Activated T-helper 9 cell treated with anti-CD3 and anti-CD28 coated beads, Interleukin-2, amount 50 U/mL, for 16 hours (primary cell): ENCODE measurements around the gene SRSF2.
"Not testable (repeated sequence)": the region's sequence is repeated elsewhere in the genome, so short reads cannot be mapped to it uniquely, and the experiment has no call there.

Experiments
- DNase-seq: peaks from one replicate; pipeline ENCODE4 v3.0.0-alpha.2; 2020; ENCODE audit warnings: low read depth

SRSF2 gene, protein sequence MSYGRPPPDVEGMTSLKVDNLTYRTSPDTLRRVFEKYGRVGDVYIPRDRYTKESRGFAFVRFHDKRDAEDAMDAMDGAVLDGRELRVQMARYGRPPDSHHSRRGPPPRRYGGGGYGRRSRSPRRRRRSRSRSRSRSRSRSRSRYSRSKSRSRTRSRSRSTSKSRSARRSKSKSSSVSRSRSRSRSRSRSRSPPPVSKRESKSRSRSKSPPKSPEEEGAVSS

GRCh38 chr17:76737082-76737675 is at the start of gene SRSF2:
SRSF2 (minus strand) TSS chr17:76737331; CDS start chr17:76737160, 171 bp downstream.
- peak; percentile 99 for DNase-seq

DNA sequence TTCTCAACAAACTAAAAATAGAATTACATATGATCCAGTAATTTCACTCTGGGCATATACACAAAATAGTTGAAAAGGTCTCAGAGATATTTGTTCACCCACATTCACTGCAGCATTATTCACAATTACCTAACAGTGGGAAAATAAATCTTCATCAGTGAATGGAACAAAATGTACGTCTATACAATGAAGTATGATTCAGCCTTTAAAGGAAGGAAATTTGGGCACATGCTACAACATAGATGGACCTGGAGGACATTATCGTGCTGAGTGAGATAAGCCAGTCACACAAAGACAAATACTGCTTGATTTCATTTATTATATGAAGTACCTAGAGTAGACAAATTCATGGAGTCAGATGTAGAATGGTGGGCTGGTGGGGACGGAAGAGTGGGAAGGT is 47.8 kb upstream of the SRSF2 start:
- no peak for DNase-seq

DNA sequence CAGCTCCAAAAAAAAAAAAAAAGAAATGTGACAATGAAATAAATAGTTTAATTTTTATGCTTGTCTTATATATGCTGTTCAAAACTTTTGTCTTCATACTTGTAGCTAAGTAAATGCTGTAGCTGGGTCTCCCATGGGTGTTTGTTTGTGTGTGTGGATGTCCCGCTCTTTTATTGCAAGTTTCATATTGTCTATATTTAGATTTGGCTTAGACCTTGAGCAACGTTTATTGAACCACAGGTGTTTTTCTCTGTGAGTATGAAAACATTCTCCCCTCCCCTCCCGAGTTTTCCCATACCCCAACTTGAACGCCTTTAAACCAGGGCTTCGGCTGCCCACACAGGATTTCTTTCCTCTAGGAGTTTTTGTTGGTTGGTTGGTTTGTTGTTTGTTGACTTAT is 46.0 kb upstream of the SRSF2 start:
- no peak for DNase-seq

GRCh38 chr17:76781056-76781982 is 44.2 kb upstream of the SRSF2 start:
- no peak for DNase-seq

- no peak for DNase-seq
Observed at GRCh38 chr17:76775021-76775600, 38.0 kb upstream of the SRSF2 start.

DNA sequence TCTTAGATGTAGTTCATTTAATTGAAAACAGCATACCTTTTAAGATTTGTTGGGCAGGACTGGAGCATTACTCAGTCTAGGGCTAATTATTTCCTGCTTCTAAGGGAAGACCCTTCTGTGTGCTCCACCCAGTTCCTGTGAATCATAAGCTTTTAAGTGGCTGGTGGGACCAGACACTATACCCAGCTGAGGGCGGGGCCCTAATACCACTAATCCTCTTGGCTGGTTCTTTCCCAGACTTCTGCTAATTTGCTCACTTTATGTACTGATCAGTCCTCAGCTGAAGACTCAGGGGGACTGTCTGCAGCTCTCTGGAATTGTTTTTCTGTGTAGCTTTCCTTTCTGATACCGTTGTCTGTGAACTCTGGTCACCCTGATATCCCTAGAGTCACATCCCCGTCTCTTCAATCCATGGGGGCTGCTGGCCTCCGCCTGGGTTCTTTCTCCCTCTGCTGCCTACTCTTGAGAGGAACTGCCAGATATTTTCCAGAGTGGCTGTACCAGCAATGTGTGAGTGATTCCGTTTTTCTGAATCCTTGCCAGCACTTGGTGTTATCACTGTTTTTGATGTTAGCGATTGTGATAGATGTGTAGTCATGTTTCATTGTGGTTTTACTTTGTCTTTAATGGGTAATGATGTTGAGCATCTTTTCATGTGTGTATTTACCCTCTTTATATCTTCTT is 35.9 kb upstream of the SRSF2 start:
- peak; percentile 24 for DNase-seq

DNA sequence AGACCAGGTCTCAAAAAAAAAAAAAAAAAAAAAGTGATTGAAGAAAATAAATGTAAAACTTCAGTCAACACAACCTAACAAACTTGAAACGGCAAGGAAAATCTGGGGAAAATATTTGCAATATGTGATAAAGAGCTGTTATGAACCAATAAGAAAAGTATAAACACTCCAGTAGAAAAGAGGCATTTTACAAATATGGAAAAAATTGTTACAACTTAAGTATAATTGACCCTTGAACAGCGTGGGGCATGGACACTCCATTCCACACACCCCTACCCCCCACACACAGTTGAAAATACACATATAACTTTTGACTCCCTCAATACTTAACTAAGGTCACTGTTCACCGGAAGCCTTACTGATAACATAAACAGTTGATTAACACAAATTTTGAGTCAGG is 21.4 kb upstream of the SRSF2 start:
- no peak for DNase-seq

DNA sequence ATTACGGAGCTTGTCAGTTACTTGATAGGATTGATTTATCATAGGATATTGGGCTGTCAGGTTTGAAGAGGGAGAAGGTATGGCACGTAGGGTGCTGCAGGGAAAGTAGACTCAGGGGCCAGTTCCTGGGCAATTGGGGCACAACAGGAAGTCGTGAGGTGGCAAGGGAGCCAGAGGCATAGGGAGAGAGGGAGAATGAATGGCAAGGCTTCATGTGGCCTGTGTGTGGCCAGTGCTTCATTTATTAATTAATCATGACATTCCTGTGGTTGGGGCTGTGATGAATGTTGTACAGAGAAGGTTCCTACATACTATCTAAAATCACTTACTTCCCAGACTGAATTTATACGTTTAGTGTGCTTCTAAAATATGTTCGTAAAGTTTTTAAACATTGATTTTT is 20.1 kb upstream of the SRSF2 start:
- no peak for DNase-seq

GRCh38 chr17:76755285-76755684 is 18.2 kb upstream of the SRSF2 start:
- no peak for DNase-seq

GRCh38 chr17:76753061-76753961 is 16.2 kb upstream of the SRSF2 start:
- DNase-seq = no peak

- DNase-seq = no peak
Observed at GRCh38 chr17:76752006-76752405, 14.9 kb upstream of the SRSF2 start.

DNA sequence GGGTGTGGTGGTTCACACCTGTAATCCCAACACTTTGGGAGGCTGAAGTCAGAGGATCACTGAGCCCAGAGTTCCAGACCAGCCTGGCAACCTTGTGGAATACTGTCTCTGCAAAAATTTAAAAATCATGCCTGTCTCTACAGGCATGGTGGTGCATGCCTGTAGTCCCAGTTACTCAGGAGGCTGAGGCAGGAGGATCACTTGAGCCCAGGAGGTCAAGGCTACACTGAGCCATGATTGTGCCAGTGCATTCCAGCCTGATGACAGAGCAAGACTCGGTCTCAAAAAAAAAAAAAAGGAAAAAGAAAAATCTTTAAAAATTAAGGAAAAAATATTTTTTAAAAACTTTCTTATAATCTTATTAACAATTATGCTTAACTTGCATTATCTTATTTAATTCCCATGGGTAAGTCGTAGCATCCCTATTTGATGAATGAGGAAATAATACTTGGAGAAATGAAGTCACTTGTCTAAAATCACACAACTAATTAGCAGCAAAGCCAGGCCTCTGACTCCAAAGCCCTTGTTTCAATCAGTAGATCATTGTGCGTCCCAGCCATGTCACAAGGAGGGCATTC is 14.4 kb upstream of the SRSF2 start:
- no peak for DNase-seq

GRCh38 chr17:76748657-76749056 is 11.5 kb upstream of the SRSF2 start:
- no peak for DNase-seq

GRCh38 chr17:76747716-76748363 is 10.7 kb upstream of the SRSF2 start:
- no peak for DNase-seq

GRCh38 chr17:76745785-76746184 is 8.7 kb upstream of the SRSF2 start:
- not testable (repeated sequence) for DNase-seq

- no peak for DNase-seq
Observed at GRCh38 chr17:76744747-76745146, 7.6 kb upstream of the SRSF2 start.

- DNase-seq = no peak
Observed at GRCh38 chr17:76742958-76743357, 5.8 kb upstream of the SRSF2 start.

DNA sequence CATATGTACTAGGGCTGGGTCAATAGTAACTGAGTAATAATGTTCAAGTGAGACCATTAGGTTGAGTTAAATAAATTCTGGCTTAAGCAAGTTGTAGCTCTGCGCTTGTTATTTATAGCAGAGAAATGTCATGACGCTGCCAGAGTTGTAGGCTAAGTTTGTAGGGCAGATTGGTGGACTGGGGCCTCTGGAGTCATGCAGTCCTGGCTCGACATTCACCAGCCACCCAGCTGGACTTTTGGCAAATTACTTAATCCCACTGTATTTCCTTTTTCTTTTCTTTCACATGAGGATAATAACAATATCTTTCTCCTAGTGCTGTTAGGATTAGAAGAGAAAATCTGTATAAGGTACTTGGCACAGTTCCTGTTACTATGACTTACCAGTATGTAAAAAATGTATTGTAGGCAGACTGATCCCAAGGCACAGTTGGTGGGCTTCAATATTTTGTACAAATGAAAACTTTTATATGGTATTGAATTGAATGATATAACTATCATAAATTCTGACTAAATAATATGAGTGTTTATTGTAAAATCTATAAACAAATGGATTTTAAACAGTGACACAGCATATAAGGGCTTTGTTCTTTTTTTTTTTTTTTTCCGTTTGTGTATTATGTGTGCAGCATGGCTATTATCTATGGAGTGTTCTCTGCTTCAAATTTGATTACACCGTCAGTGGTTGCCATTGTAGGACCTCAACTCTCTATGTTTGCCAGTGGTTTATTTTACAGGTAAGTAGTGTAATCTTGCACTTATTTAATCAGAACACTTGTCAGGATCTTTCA is 3.4 kb upstream of the SRSF2 start:
- no peak for DNase-seq

DNA sequence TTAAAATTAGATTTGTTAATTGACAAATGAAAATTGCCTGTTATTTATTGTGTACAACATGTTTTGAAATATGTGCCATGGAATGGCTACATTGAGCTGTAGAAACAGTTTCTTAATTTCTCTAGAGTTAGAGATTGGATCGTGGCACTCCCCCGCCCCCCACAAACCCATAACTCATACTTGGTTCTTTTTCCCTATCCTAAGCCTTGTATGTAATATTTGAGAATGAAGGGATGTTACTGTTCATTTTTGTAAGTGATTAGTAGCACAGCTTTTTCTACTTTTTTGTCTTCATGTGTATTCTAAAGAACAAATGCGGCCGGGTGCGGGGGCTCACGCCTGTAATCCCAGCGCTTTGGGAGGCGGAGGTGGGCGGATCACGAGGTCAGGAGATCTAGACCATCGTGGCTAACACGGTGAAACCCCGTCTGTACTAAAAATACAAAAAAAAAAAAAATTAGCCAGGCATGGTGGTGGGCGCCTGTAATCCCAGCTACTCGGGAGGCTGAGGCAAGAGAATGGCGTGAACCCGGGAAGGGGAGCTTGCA is 2.5 kb upstream of the SRSF2 start:
- DNase-seq = not testable (repeated sequence)
